B cell (primary cell): ENCODE data around the gene ITGB4. TPM values are rescaled to one million over a fixed set of nuclear protein-coding genes. Genes with fewer than 3 reads are reported as not detected.

Source experiments
- ATAC-seq: fragments of 200-7000 bp; cut with Tn5 transposase; one replicate; pipeline ENCODE4 v1.10.0; 2021; ENCODE audit warnings: low read depth, mild to moderate bottlenecking, moderate number of reproducible peaks, moderate library complexity
- CTCF ChIA-PET: fragments of 350-600 bp; sonication (Branson Sonifier 250); formaldehyde crosslinking; loops from one replicate; lab custom pipeline; 2021; ENCODE audit warnings: antibody characterized with exemption, inconsistent platforms; lab: Charles Lee
- POLR2A ChIA-PET: fragments of 350-600 bp; sonication (Branson Sonifier 250); formaldehyde crosslinking; loops from one replicate; lab custom pipeline; 2021; ENCODE audit warnings: antibody characterized with exemption; lab: Charles Lee
- DNase-seq: peaks from one replicate; pipeline ENCODE4 v3.0.0; 2013
- H2AFZ ChIP-seq: 2 replicates; pipeline ENCODE4 v1.6.1; 2012; ENCODE audit warnings: mild to moderate bottlenecking, low read depth, low read length; ENCODE audit not compliant: insufficient read depth, poor library complexity, severe bottlenecking
- H3K27ac ChIP-seq, 2 donors: 1 replicate in 1 of 2; 2 replicates in 1 of 2; pipeline ENCODE4 v1.5.1; 2012 to 2013; ENCODE audit warnings: low read length in 2 of 2, mild to moderate bottlenecking in 2 of 2, moderate library complexity in 1 of 2
- H3K27me3 ChIP-seq, 4 experiments: fragments of 200-600 bp in 1 of 4; sonication (generic) in 1 of 4; replicated peaks in 1 of 4; 1 replicate in 2 of 4; 2 replicates in 2 of 4; pipeline versions ENCODE4 v1.6.1 to v1.7.0; 2013 to 2016; ENCODE audit warnings: low read length in 3 of 4, mild to moderate bottlenecking in 2 of 4, mixed read lengths in 1 of 4, moderate library complexity in 1 of 4; ENCODE audit not compliant: insufficient read depth in 4 of 4, control insufficient read depth in 3 of 4; ENCODE audit errors: control extremely low read depth in 1 of 4
- H3K36me3 ChIP-seq, 2 experiments: replicated peaks in 1 of 2; 1 replicate in 1 of 2; 2 replicates in 1 of 2; pipeline versions ENCODE4 v1.6.1 to v1.7.1; 2013; ENCODE audit warnings: low read length in 1 of 2; ENCODE audit not compliant: insufficient read depth in 2 of 2, control insufficient read depth in 1 of 2; ENCODE audit errors: control extremely low read depth in 1 of 2, extremely low read depth in 1 of 2
- H3K4me1 ChIP-seq, 2 donors: fragments of 200-600 bp in 1 of 2; sonication (generic) in 1 of 2; 1 replicate in 1 of 2; 2 replicates in 1 of 2; pipeline versions ENCODE4 v1.5.1 to v1.6.1; 2013 to 2017; ENCODE audit warnings: low read length in 2 of 2; ENCODE audit not compliant: control insufficient read depth in 2 of 2, insufficient read depth in 2 of 2
- H3K4me2 ChIP-seq: replicated peaks from 2 replicates; pipeline ENCODE3; 2012; ENCODE audit warnings: mild to moderate bottlenecking, low read depth, low read length; ENCODE audit not compliant: poor library complexity, severe bottlenecking
- H3K4me3 ChIP-seq, 5 experiments: fragments of 200-600 bp in 1 of 5; sonication (generic) in 1 of 5; 1 replicate in 3 of 5; 2 replicates in 2 of 5; pipeline versions ENCODE4 v1.5.1 to v1.7.0; 2011 to 2016; ENCODE audit warnings: low read length in 4 of 5, mild to moderate bottlenecking in 4 of 5, low read depth in 2 of 5, control low read depth in 1 of 5, moderate library complexity in 1 of 5; ENCODE audit not compliant: insufficient read depth in 1 of 5; ENCODE audit errors: control extremely low read depth in 1 of 5, extremely low read depth in 1 of 5
- H3K79me2 ChIP-seq: fragments of 200-600 bp; sonication (generic); one replicate; pipeline ENCODE4 v1.6.0; 2016; ENCODE audit warnings: low read length; ENCODE audit not compliant: control insufficient read depth, insufficient read depth
- H3K9ac ChIP-seq: fragments of 200-600 bp; sonication (generic); 2 replicates; pipeline ENCODE4 v1.6.1; 2017; ENCODE audit warnings: mild to moderate bottlenecking, low read length, moderate library complexity
- H3K9me3 ChIP-seq, 3 donors: one replicate each; pipeline versions ENCODE4 v1.6.1 to v1.7.1; 2013; ENCODE audit warnings: low read length in 2 of 3; ENCODE audit not compliant: control insufficient read depth in 2 of 3, insufficient read depth in 1 of 3; ENCODE audit errors: control extremely low read depth in 1 of 3
- H4K20me1 ChIP-seq: 2 replicates; pipeline ENCODE4 v1.6.0; 2012; ENCODE audit warnings: mild to moderate bottlenecking, low read length; ENCODE audit not compliant: insufficient read depth, control insufficient read depth, poor library complexity, severe bottlenecking
- H3K27ac Mint-ChIP-seq: one replicate; pipeline ENCODE4 v1.8.0; 2021; ENCODE audit warnings: mixed read lengths
- H3K27me3 Mint-ChIP-seq: one replicate; pipeline ENCODE4 v1.8.0; 2021; ENCODE audit warnings: mixed read lengths
- H3K4me1 Mint-ChIP-seq: one replicate; pipeline ENCODE4 v1.8.0; 2021; ENCODE audit warnings: mixed read lengths
- H3K4me3 Mint-ChIP-seq: one replicate; pipeline ENCODE4 v1.8.0; 2021; ENCODE audit warnings: mixed read lengths
- H3K9me3 Mint-ChIP-seq: one replicate; pipeline ENCODE4 v1.8.0; 2022; ENCODE audit warnings: mixed read lengths; ENCODE audit not compliant: insufficient read depth
- EZH2 ChIP-seq: IDR thresholded peaks from 2 replicates; pipeline ENCODE4 v1.6.1; 2012; ENCODE audit warnings: borderline replicate concordance, low read depth, mild to moderate bottlenecking, moderate library complexity, low read length; ENCODE audit not compliant: insufficient read depth, poor library complexity, severe bottlenecking
- WGBS: methylation state at CpG from one replicate; pipeline ENCODE4 v1.1.5; 2013; ENCODE audit warnings: missing lambda C conversion rate; ENCODE audit not compliant: insufficient coverage; 5-methylcytosine and 5-hydroxymethylcytosine counted together
- intact Hi-C: fragments of 100-400 bp; cut with micrococcal nuclease; formaldehyde crosslinking; loops from one replicate; pipeline ENCODE4 v1.10.0; 2022
- polyA plus RNA-seq: library from polyadenylated mRNA; depleted of rRNA; stranded (reverse); fragments of >200 nt; gene quantifications from 2 replicates; pipeline ENCODE4 v1.2.3, GENCODE V29; 2012
- total RNA-seq, 2 donors: library from RNA; stranded (reverse); fragments of 120-200 nt in 1 of 2; gene quantifications; 1 replicate in 1 of 2; 2 replicates in 1 of 2; pipeline versions ENCODE4 v1.2.3 to v1.2.4, GENCODE V29; 2013 to 2022
- TF ChIP-seq, protein P1 (sequence below): fragments of 200-600 bp; IDR thresholded peaks from one replicate; pipeline ENCODE4 v1.8.0; 2022; ENCODE audit warnings: antibody characterized with exemption, mild to moderate bottlenecking

Gene ITGB4
- total and polyA plus RNA-seq, 2 donors (not counting 1 experiment from before 2014, with no cell fraction given), result 0.12 to 0.81 TPM

DNA sequence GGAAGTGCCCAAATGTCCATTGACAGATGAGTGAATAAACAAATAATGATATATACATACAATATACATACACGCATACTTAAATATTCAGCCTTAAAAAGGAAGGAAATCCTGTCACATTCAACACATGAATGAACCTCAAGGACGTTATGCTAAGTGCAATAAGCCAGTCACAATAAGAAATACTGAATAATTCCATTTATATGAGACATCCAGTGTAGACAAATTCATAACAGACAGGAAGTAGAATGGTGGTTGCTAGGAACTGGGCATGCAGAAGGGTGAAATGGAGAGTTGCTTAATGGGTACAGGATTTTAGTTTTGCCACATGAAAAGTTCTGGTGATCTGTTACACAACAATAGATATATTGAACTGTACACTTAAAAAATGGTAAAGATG lies 8.8 kb upstream of the ITGB4 start:
- CTCF ChIA-PET, result interaction anchor here (3.1 kb wide), 1 partner anchor 79 kb away, joined by 13 read pairs; the partner anchor contains the start of gene SMIM5
- POLR2A ChIA-PET, result no interaction called here
- Histone ChIP-seq H4K20me1 (no peaks in the 10 kb centered on the region), H3K27me3 (no peaks in the 10 kb centered on the region), H3K4me1 (no peaks in the 10 kb centered on the region), H3K4me2 (no peak overlapping the region), H2AFZ (no peak overlapping the region), H3K79me2 (no peaks in the 10 kb centered on the region), H3K36me3 (peaks cover 0 to 10% of the 10 kb centered on the region in 2 experiments), H3K27ac (no peak overlapping the region), H3K9me3 (no peaks in the 10 kb centered on the region), H3K9ac (no peak overlapping the region), H3K4me3 (no peak overlapping the region)
- Mint-ChIP-seq H3K27ac (no peak overlapping the region), H3K9me3 (no peaks in the 10 kb centered on the region), H3K4me3 (no peak overlapping the region), H3K27me3 (peaks cover 3% of the 10 kb centered on the region), H3K4me1 (peaks cover 2% of the 10 kb centered on the region)
- ATAC-seq (no peak), DNase-seq (no peak)
- TF ChIP-seq EZH2, result no peak
- TF ChIP-seq, protein P1, sequence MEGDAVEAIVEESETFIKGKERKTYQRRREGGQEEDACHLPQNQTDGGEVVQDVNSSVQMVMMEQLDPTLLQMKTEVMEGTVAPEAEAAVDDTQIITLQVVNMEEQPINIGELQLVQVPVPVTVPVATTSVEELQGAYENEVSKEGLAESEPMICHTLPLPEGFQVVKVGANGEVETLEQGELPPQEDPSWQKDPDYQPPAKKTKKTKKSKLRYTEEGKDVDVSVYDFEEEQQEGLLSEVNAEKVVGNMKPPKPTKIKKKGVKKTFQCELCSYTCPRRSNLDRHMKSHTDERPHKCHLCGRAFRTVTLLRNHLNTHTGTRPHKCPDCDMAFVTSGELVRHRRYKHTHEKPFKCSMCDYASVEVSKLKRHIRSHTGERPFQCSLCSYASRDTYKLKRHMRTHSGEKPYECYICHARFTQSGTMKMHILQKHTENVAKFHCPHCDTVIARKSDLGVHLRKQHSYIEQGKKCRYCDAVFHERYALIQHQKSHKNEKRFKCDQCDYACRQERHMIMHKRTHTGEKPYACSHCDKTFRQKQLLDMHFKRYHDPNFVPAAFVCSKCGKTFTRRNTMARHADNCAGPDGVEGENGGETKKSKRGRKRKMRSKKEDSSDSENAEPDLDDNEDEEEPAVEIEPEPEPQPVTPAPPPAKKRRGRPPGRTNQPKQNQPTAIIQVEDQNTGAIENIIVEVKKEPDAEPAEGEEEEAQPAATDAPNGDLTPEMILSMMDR, result no peak
- no CpG with 5 or more reads among the region's 2 CpGs for WGBS
- intact Hi-C loops, result no loop called here

DNA sequence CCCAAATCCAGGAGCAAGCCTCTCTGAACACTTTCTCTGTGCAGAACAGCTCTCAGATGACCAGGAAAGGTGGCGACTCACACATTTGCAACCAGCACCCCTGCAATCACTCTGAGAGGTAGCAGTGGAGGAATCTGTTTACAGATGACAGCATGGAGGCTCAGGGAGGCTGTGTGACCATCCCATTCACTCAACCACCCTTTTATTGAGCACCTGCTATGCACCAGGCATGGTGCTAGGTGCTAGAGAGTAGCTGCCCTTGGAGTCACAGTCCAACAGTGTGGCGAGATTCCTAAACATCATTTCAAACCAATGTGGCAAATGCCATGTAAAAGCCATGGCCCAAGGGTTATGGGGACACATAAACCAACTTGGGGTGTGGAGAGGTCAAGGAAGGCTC lies 1.5 kb upstream of the ITGB4 start:
- ChIA-PET POLR2A (no interaction called here), CTCF (interaction anchor here (0.6 to 4.4 kb wide), 5 partner anchors 29 to 245 kb away, joined by 3 to 16 read pairs (median 5); partner anchors contain the start of gene SMIM5)
- WGBS, result no CpG with 5 or more reads among the region's 2 CpGs
- Histone ChIP-seq H3K27me3 (peaks cover 0 to 30% (median 4%) of the 10 kb centered on the region in 4 experiments), H3K9ac (no peak overlapping the region), H3K27ac (no peak overlapping the region), H3K36me3 (no peaks in the 10 kb centered on the region), H3K9me3 (peaks cover 0 to 6% (median 0%) of the 10 kb centered on the region in 3 donors), H3K79me2 (no peaks in the 10 kb centered on the region), H3K4me2 (no peak overlapping the region), H3K4me3 (no peak overlapping the region), H3K4me1 (peaks cover 5 to 11% of the 10 kb centered on the region in 2 donors), H2AFZ (no peak overlapping the region), H4K20me1 (no peaks in the 10 kb centered on the region)
- Mint-ChIP-seq H3K4me1 (peaks cover 7% of the 10 kb centered on the region), H3K27ac (no peak overlapping the region), H3K9me3 (no peaks in the 10 kb centered on the region), H3K4me3 (peak overlapping the region; percentile 83), H3K27me3 (peaks cover 15% of the 10 kb centered on the region)
- no peak for TF ChIP-seq EZH2
- TF ChIP-seq, protein P1, result no peak
- ATAC-seq (no peak), DNase-seq (no peak)
- intact Hi-C loops, result no loop called here
